ENCODE measurements around the gene SEMA3A.
"Not testable (repeated sequence)": the region's sequence is repeated elsewhere in the genome, so short reads cannot be mapped to it uniquely, and the experiment has no call there.

Gene SEMA3A

DNA sequence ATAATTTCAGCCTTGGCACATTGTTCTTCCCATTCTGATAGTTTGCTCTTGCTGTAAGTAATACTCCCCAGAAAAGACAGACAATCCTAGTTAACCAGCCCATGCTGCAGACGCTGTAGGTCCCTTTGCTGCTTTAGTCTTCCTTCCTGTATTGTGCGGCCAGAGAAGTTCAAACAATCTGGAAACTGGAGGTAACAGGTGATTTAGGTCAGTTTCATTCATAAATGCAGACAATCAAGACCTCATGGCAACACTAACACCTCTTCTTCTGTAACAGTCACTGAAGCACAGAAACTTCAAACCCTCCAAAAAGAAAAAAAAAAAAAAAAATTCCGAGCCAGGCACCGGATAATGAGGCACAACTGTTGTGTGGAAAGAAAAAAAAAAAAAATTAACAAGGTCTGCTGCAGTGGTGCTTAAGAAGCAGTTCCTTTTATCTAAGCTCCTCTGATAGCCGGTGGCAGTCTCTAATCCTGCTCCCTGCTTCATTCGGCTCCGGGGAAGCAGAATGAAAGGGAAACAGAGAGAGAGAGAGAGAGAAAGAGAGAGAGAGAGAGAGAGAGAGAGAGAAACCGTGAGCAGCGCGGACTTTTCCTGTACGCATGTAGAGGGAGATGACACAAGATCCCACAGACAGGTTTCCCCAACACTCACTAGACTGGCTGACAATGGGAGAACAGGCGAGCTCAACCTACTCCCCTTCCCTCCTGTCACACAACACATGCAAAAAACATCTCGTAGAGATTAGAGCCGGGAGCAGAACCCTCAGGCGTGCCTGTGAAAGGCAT is at the start of gene SEMA3A:
SEMA3A (minus strand) TSS at position 306 of the 788 bp plus-strand sequence; CDS start at position 103, 203 bp downstream.
- Histone ChIP-seq H3K9ac (ENCODE audit: low read length in 2 of 2) (peak within 1 kb of the TSS; percentile 73 to 77), H3K27ac (ENCODE audit: low read length) (peak within 1 kb of the TSS; percentile 78), H3K4me3 (ENCODE audit: low read length in 2 of 2) (peak within 1 kb of the TSS; percentile 78 to 89), H3K36me3 (ENCODE audit: control insufficient read depth in 2 of 2, insufficient read depth in 2 of 2, low read length in 2 of 2) (no peaks in the 10 kb centered on the region), H3K27me3 (ENCODE audit: control insufficient read depth in 1 of 2, insufficient read depth in 2 of 2, low read length in 2 of 2) (no peaks in the 10 kb centered on the region), H3K9me3 (ENCODE audit: control insufficient read depth in 2 of 2, low read length in 2 of 2) (no peaks in the 10 kb centered on the region), H3K4me1 (ENCODE audit: control insufficient read depth, insufficient read depth, low read length) (peaks cover 2% of the 10 kb centered on the region)

DNA sequence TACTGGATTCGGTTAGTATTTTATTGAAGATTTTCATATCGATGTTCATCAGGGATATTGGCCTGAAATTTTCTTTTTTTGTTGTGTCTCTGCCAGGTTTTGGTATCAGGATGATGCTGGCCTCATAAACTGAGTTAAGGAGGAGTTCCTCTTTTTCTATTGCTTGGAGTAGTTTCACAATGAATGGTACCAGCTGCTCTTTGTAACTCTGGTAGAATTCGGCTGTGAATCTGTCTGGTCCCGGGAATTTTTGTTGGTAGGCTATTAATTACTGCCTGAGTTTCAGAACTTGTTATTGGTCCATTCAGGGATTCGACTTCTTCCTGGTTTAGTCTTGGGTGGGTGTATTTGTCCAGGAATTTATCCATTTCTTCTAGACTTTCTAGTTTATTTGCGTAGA is 48.4 kb upstream of the SEMA3A start:
- not testable (repeated sequence) for H3K27me3 ChIP-seq (ENCODE audit: control insufficient read depth in 1 of 2, insufficient read depth in 2 of 2, low read length in 2 of 2); H3K9ac ChIP-seq (ENCODE audit: low read length in 2 of 2); H3K36me3 ChIP-seq (ENCODE audit: control insufficient read depth in 2 of 2, insufficient read depth in 2 of 2, low read length in 2 of 2); H3K27ac ChIP-seq (ENCODE audit: low read length); H3K4me3 ChIP-seq (ENCODE audit: low read length in 2 of 2); H3K4me1 ChIP-seq (ENCODE audit: control insufficient read depth, insufficient read depth, low read length); H3K9me3 ChIP-seq (ENCODE audit: control insufficient read depth in 2 of 2, low read length in 2 of 2)

DNA sequence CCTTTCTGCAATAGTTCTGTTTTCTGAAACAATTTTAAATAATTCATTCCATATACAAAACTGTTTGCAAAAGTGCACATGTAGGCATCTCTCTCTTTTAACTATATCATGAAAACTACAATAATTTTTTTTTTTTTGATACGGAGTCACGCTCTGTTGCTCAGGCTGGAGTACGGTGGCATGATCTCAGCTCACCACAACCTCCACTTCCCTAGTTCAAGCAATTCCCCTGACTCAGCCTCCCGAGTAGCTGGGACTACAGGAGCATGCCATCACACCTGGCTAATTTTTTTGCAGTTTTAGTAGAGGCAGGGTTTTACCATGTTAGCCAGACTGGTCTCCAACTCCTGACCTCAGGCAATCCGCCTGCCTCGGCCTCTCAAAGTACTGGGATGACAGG is 44.0 kb upstream of the SEMA3A start:
- no peak overlapping the region for H3K4me3 ChIP-seq (ENCODE audit: low read length in 2 of 2)
- no peaks in the 10 kb centered on the region for H3K9me3 ChIP-seq (ENCODE audit: control insufficient read depth in 2 of 2, low read length in 2 of 2)
- no peak overlapping the region for H3K9ac ChIP-seq (ENCODE audit: low read length in 2 of 2)
- no peaks in the 10 kb centered on the region for H3K4me1 ChIP-seq (ENCODE audit: control insufficient read depth, insufficient read depth, low read length)
- H3K27me3 ChIP-seq (ENCODE audit: control insufficient read depth in 1 of 2, insufficient read depth in 2 of 2, low read length in 2 of 2) = no peaks in the 10 kb centered on the region
- H3K27ac ChIP-seq (ENCODE audit: low read length) = no peak overlapping the region
- H3K36me3 ChIP-seq (ENCODE audit: control insufficient read depth in 2 of 2, insufficient read depth in 2 of 2, low read length in 2 of 2) = no peaks in the 10 kb centered on the region

DNA sequence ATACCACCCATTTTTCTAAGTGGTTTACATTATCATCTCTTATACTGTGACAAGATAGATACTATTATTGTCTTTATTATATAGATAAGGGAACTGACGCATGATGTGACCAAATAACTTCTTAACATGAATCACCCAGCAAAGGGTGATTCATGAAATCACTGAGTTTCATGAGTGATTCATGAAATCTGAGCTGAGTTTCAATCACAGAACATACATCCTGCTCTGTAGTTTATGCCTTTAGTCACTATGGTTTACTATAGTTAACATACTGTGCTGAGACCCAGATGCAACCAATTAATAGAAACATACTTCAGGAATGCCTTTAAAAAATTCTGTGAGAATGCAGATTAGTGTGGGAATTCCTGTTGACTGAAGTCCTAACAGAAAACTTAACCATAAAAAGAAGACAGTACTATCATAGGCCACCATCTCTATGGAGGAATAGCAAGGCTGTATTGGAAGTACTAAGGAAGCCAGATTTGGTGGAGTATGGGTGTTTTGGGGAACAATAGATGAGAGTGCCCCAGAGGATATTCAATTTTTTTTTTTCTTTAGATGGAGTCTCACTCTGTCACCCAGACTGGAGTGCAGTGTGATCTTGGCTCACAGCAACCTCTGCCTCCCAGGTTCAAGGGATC is 43.1 kb upstream of the SEMA3A start:
- no peak overlapping the region for H3K4me3 ChIP-seq (ENCODE audit: low read length in 2 of 2)
- H3K27me3 ChIP-seq (ENCODE audit: control insufficient read depth in 1 of 2, insufficient read depth in 2 of 2, low read length in 2 of 2) = no peaks in the 10 kb centered on the region
- no peaks in the 10 kb centered on the region for H3K9me3 ChIP-seq (ENCODE audit: control insufficient read depth in 2 of 2, low read length in 2 of 2)
- no peaks in the 10 kb centered on the region for H3K4me1 ChIP-seq (ENCODE audit: control insufficient read depth, insufficient read depth, low read length)
- H3K36me3 ChIP-seq (ENCODE audit: control insufficient read depth in 2 of 2, insufficient read depth in 2 of 2, low read length in 2 of 2) = no peaks in the 10 kb centered on the region
- H3K27ac ChIP-seq (ENCODE audit: low read length) = no peak overlapping the region
- no peak overlapping the region for H3K9ac ChIP-seq (ENCODE audit: low read length in 2 of 2)

DNA sequence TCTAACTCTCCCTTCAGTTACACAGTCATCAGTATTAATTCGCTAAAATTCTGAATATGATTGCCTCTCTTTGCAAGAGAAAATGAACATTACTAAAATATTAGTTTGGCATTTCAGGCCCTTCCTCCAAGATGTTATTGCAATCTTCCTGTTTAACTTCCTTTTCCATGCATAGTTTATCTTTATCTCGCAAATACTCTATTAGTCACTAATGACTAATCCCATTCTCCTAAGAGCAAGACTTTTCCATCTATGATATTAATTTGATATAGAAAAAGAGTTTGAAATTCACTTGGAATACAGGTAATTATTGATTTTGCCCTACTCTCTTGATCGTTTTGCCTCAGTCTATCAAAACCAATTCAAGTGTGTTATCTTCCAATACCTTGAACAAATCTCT is 41.8 kb upstream of the SEMA3A start:
- Histone ChIP-seq H3K9ac (ENCODE audit: low read length in 2 of 2) (no peak overlapping the region), H3K4me1 (ENCODE audit: control insufficient read depth, insufficient read depth, low read length) (no peaks in the 10 kb centered on the region), H3K4me3 (ENCODE audit: low read length in 2 of 2) (no peak overlapping the region), H3K27me3 (ENCODE audit: control insufficient read depth in 1 of 2, insufficient read depth in 2 of 2, low read length in 2 of 2) (no peaks in the 10 kb centered on the region), H3K9me3 (ENCODE audit: control insufficient read depth in 2 of 2, low read length in 2 of 2) (no peaks in the 10 kb centered on the region), H3K27ac (ENCODE audit: low read length) (no peak overlapping the region), H3K36me3 (ENCODE audit: control insufficient read depth in 2 of 2, insufficient read depth in 2 of 2, low read length in 2 of 2) (no peaks in the 10 kb centered on the region)

DNA sequence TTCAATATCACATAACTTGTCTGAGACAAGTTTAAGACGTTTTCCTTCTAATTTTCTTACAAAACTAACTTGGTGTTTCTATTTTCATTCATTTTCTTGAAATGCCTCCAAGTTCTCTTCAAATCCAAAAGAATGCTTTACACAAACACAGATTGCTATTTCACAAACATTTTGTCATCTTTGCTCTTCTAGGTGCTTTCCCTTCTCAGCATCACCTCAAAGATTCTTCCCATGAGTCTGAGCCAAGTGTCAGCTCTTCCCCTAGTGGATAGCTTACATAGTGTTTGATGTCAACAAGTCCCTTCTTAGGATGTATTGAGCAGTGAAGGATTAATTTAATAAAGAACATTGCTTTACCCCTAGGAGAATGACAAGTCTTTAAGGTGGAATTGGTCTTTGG is 38.1 kb upstream of the SEMA3A start:
- Histone ChIP-seq H3K27me3 (ENCODE audit: control insufficient read depth in 1 of 2, insufficient read depth in 2 of 2, low read length in 2 of 2) (no peaks in the 10 kb centered on the region), H3K36me3 (ENCODE audit: control insufficient read depth in 2 of 2, insufficient read depth in 2 of 2, low read length in 2 of 2) (no peaks in the 10 kb centered on the region), H3K27ac (ENCODE audit: low read length) (no peak overlapping the region), H3K4me1 (ENCODE audit: control insufficient read depth, insufficient read depth, low read length) (no peaks in the 10 kb centered on the region), H3K4me3 (ENCODE audit: low read length in 2 of 2) (no peak overlapping the region), H3K9ac (ENCODE audit: low read length in 2 of 2) (no peak overlapping the region), H3K9me3 (ENCODE audit: control insufficient read depth in 2 of 2, low read length in 2 of 2) (no peaks in the 10 kb centered on the region)

DNA sequence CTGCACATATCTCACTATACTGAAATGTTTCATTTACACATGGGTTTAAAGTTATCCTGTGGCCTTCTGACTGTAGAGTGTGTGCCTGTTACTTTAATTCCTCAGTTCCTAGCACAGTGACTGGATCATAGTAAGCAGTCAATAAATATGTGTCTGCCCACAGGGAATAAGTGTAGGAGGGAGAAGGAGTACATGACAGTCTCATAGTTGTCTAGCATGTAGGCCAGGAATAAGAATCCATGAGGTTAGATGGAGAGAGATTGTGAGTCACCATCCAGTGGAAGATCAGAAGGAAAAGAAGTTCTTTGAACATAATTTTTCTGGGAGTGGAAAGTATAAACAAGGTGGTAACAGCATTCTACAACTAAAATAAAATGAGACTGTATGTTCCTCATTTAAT is 36.6 kb upstream of the SEMA3A start:
- Histone ChIP-seq H3K9ac (ENCODE audit: low read length in 2 of 2) (no peak overlapping the region), H3K4me1 (ENCODE audit: control insufficient read depth, insufficient read depth, low read length) (no peaks in the 10 kb centered on the region), H3K36me3 (ENCODE audit: control insufficient read depth in 2 of 2, insufficient read depth in 2 of 2, low read length in 2 of 2) (no peaks in the 10 kb centered on the region), H3K27me3 (ENCODE audit: control insufficient read depth in 1 of 2, insufficient read depth in 2 of 2, low read length in 2 of 2) (no peaks in the 10 kb centered on the region), H3K9me3 (ENCODE audit: control insufficient read depth in 2 of 2, low read length in 2 of 2) (no peaks in the 10 kb centered on the region), H3K4me3 (ENCODE audit: low read length in 2 of 2) (no peak overlapping the region), H3K27ac (ENCODE audit: low read length) (no peak overlapping the region)

DNA sequence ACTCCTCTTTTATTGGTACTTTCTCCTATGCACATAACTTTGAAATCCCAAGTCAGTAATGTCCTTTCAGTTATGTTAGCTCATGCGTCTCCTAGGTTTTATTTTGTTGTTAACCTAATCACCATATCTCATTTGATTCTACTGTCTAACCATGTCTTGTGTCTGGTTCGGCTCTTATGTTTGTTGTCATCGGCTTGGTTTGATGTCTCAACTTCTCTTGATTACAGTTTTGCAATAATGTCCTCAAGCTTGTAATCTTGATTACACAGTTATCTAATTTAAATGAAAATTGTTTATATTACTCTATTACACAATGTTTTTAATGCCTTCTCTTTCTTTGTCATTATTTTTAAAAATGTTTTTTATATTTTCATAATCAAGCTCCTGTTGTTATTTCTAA is 35.9 kb upstream of the SEMA3A start:
- Histone ChIP-seq H3K9me3 (ENCODE audit: control insufficient read depth in 2 of 2, low read length in 2 of 2) (no peaks in the 10 kb centered on the region), H3K4me1 (ENCODE audit: control insufficient read depth, insufficient read depth, low read length) (no peaks in the 10 kb centered on the region), H3K36me3 (ENCODE audit: control insufficient read depth in 2 of 2, insufficient read depth in 2 of 2, low read length in 2 of 2) (no peaks in the 10 kb centered on the region), H3K4me3 (ENCODE audit: low read length in 2 of 2) (no peak overlapping the region), H3K9ac (ENCODE audit: low read length in 2 of 2) (no peak overlapping the region), H3K27ac (ENCODE audit: low read length) (no peak overlapping the region), H3K27me3 (ENCODE audit: control insufficient read depth in 1 of 2, insufficient read depth in 2 of 2, low read length in 2 of 2) (no peaks in the 10 kb centered on the region)

DNA sequence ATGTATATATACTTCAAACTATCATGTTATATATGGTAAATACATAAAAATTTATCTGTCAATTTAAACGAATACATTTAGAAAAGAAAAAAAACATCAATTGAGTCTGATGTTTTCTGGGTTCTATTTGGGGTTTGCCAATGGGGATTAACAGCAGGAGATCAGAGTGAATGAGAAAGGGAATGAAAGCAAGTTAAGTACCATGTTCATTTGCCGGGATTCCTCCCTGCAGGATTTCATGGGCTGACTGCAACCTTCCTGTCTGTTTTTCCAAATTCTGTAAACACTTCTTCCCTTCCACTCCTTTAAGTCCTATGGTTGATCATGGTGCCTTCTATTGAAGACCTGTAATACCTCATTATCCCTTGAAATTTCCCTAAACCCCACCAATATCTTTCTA is 33.9 kb upstream of the SEMA3A start:
- Histone ChIP-seq H3K27me3 (ENCODE audit: control insufficient read depth in 1 of 2, insufficient read depth in 2 of 2, low read length in 2 of 2) (no peaks in the 10 kb centered on the region), H3K36me3 (ENCODE audit: control insufficient read depth in 2 of 2, insufficient read depth in 2 of 2, low read length in 2 of 2) (no peaks in the 10 kb centered on the region), H3K9ac (ENCODE audit: low read length in 2 of 2) (no peak overlapping the region), H3K27ac (ENCODE audit: low read length) (no peak overlapping the region), H3K9me3 (ENCODE audit: control insufficient read depth in 2 of 2, low read length in 2 of 2) (no peaks in the 10 kb centered on the region), H3K4me1 (ENCODE audit: control insufficient read depth, insufficient read depth, low read length) (no peaks in the 10 kb centered on the region), H3K4me3 (ENCODE audit: low read length in 2 of 2) (no peak overlapping the region)

DNA sequence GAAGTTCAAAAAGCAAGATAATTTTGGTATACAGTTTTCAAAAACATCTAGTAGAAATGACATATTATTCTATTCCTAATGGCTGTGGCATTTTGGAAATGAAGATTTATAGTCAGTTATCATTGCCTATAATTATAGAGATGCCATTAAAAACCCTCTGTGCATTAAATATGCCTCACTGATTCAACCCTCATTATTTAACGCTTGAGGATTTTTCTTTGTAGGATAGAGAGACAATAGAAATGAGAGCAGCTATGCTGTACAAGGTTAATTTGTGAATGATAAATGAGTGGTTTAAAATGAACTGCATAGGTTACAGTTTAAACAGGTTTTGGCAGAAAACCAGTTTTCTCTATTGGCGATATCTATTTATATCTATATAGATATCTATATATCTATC is 32.2 kb upstream of the SEMA3A start:
- Histone ChIP-seq H3K27me3 (ENCODE audit: control insufficient read depth in 1 of 2, insufficient read depth in 2 of 2, low read length in 2 of 2) (no peaks in the 10 kb centered on the region), H3K4me3 (ENCODE audit: low read length in 2 of 2) (no peak overlapping the region), H3K9ac (ENCODE audit: low read length in 2 of 2) (no peak overlapping the region), H3K36me3 (ENCODE audit: control insufficient read depth in 2 of 2, insufficient read depth in 2 of 2, low read length in 2 of 2) (no peaks in the 10 kb centered on the region), H3K27ac (ENCODE audit: low read length) (no peak overlapping the region), H3K4me1 (ENCODE audit: control insufficient read depth, insufficient read depth, low read length) (no peaks in the 10 kb centered on the region), H3K9me3 (ENCODE audit: control insufficient read depth in 2 of 2, low read length in 2 of 2) (no peaks in the 10 kb centered on the region)

DNA sequence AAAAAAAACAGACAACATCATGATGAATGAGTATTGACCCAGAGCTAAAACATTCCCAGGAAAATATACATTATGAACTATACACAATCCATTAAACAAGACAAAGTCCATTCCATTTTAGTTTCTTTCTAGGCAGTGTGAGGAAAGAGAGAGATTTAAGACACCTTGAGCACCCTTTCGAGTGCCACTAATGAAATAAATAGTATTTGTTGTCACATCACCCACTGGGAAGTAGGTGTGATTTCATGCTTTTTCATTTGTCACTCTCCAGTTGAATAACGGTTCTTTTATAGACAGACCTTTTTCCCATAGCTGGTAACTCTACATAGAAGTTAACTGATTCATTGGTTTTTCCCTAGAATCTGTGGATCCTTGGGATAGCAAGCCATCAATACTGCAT is 29.9 kb upstream of the SEMA3A start:
- Histone ChIP-seq H3K4me1 (ENCODE audit: control insufficient read depth, insufficient read depth, low read length) (no peaks in the 10 kb centered on the region), H3K4me3 (ENCODE audit: low read length in 2 of 2) (no peak overlapping the region), H3K36me3 (ENCODE audit: control insufficient read depth in 2 of 2, insufficient read depth in 2 of 2, low read length in 2 of 2) (no peaks in the 10 kb centered on the region), H3K9ac (ENCODE audit: low read length in 2 of 2) (no peak overlapping the region), H3K27ac (ENCODE audit: low read length) (no peak overlapping the region), H3K27me3 (ENCODE audit: control insufficient read depth in 1 of 2, insufficient read depth in 2 of 2, low read length in 2 of 2) (no peaks in the 10 kb centered on the region), H3K9me3 (ENCODE audit: control insufficient read depth in 2 of 2, low read length in 2 of 2) (no peaks in the 10 kb centered on the region)

Measured in stomach smooth muscle (tissue), 2 donors.